ENCODE measurements around the gene UBE2D3. TPM values are rescaled to one million over a fixed set of nuclear protein-coding genes. Genes with fewer than 3 reads are reported as not detected.
"Not testable (repeated sequence)": the region's sequence is repeated elsewhere in the genome, so short reads cannot be mapped to it uniquely, and the experiment has no call there.

Gene UBE2D3
- total and polyA plus RNA-seq, 8 donors, result 143 to 398 (median 277) TPM

GRCh38 chr4:102868781-102869568 lies 41.6 kb upstream of the UBE2D3 start, which contains the start of gene CISD2:
CISD2 (plus strand) TSS chr4:102868992; CDS start chr4:102869085, 93 bp downstream.
- peaks cover 0 to 4% (median 0%) of the 10 kb centered on the region in 4 donors for H3K36me3 ChIP-seq
- H3K4me1 ChIP-seq, result peaks cover 18 to 28% (median 19%) of the 10 kb centered on the region in 4 donors
- TF ChIP-seq POLR2AphosphoS5 (IDR thresholded peaks at IDR 0.05) (peak; percentile 87 to 90 (median 88)), POLR2A (IDR thresholded peaks at IDR 0.05) (peak in 2 of 4 donors; percentile 3 to 77), CTCF (IDR thresholded peaks at IDR 0.05) (no peak)
- WGBS, 5 donors, result 0 to 1% (median 0%) methylated on average over 30 to 71 of the region's 71 CpGs
- H3K27ac ChIP-seq, result peak within 1 kb of the TSS; percentile 92 to 98 (median 98)
- H3K27me3 ChIP-seq, result no peaks in the 10 kb centered on the region
- intact Hi-C loops (cut with DNase I; ENCODE audit: low total_unique reads), result no loop called here
- peak; percentile 93 to 98 for DNase-seq
- peak within 1 kb of the TSS; percentile 55 to 75 (median 70) for H3K4me3 ChIP-seq
- H3K9me3 ChIP-seq, result no peaks in the 10 kb centered on the region

GRCh38 chr4:102868153-102868780 lies 40.9 kb upstream of the UBE2D3 start:
- Histone ChIP-seq H3K4me3 (peak overlapping the region; percentile 55 to 75 (median 70)), H3K9me3 (no peaks in the 10 kb centered on the region), H3K4me1 (peaks cover 18 to 28% (median 19%) of the 10 kb centered on the region in 4 donors), H3K27ac (peak overlapping the region; percentile 92 to 98 (median 98)), H3K36me3 (peaks cover 0 to 4% (median 0%) of the 10 kb centered on the region in 4 donors), H3K27me3 (no peaks in the 10 kb centered on the region)
- TF ChIP-seq POLR2A (IDR thresholded peaks at IDR 0.05) (no peak), EP300 (IDR thresholded peaks at IDR 0.05) (no peak), CTCF (IDR thresholded peaks at IDR 0.05) (no peak), POLR2AphosphoS5 (IDR thresholded peaks at IDR 0.05) (no peak)
- intact Hi-C loops (cut with DNase I; ENCODE audit: low total_unique reads), result no loop called here
- WGBS, 5 donors, result 6 to 15% (median 9%) methylated on average over 23 of the region's 23 CpGs
- no peak for DNase-seq

GRCh38 chr4:102867278-102868152 lies 40.2 kb upstream of the UBE2D3 start:
- no peaks in the 10 kb centered on the region for H3K36me3 ChIP-seq
- H3K4me1 ChIP-seq, result peaks cover 18 to 28% (median 19%) of the 10 kb centered on the region in 4 donors
- no peaks in the 10 kb centered on the region for H3K27me3 ChIP-seq
- peak overlapping the region; percentile 92 to 98 (median 98) for H3K27ac ChIP-seq
- no peak for DNase-seq
- TF ChIP-seq EP300 (IDR thresholded peaks at IDR 0.05), result no peak
- no peak for TF ChIP-seq POLR2A (IDR thresholded peaks at IDR 0.05)
- no peak for TF ChIP-seq POLR2AphosphoS5 (IDR thresholded peaks at IDR 0.05)
- no peak for TF ChIP-seq CTCF (IDR thresholded peaks at IDR 0.05)
- H3K9me3 ChIP-seq, result no peaks in the 10 kb centered on the region
- H3K4me3 ChIP-seq, result peak overlapping the region; percentile 55 to 75 (median 70)
- WGBS, 5 donors, result 75 to 82% (median 78%) methylated on average over 12 of the region's 12 CpGs
- intact Hi-C loops (cut with DNase I; ENCODE audit: low total_unique reads), result no loop called here

GRCh38 chr4:102865327-102865726 lies 38.0 kb upstream of the UBE2D3 start:
- WGBS, 5 donors, result 94 to 99% (median 98%) methylated on average over 5 of the region's 5 CpGs
- H3K27me3 ChIP-seq; intact Hi-C loops (cut with DNase I; ENCODE audit: low total_unique reads); H3K36me3 ChIP-seq; H3K27ac ChIP-seq; DNase-seq; H3K9me3 ChIP-seq; H3K4me3 ChIP-seq: not testable (repeated sequence)
- H3K4me1 ChIP-seq, result peaks cover 18 to 20% (median 18%) of the 10 kb centered on the region in 4 donors
